Duodenal mucosa (tissue), 2 donors: ENCODE data around the gene ATG9A.
A peak's percentile ranks its signal among the peaks of the same experiment; 100 is the strongest.
"Not testable (repeated sequence)": the region's sequence is repeated elsewhere in the genome, so short reads cannot be mapped to it uniquely, and the experiment has no call there.

ENCODE experiments used
- H3K27ac ChIP-seq: one replicate; pipeline ENCODE4 v1.7.0; 2013; ENCODE audit warnings: low read depth, low read length
- H3K27me3 ChIP-seq, 2 donors: one replicate each; pipeline ENCODE4 v1.7.0; 2013; ENCODE audit warnings: low read length in 2 of 2, control low read depth in 1 of 2; ENCODE audit not compliant: insufficient read depth in 2 of 2, control insufficient read depth in 1 of 2
- H3K36me3 ChIP-seq, 2 donors: one replicate each; pipeline ENCODE4 v1.7.0; 2013; ENCODE audit warnings: low read length in 2 of 2, control low read depth in 1 of 2; ENCODE audit not compliant: insufficient read depth in 2 of 2, control insufficient read depth in 1 of 2
- H3K4me1 ChIP-seq, 2 donors: one replicate each; pipeline ENCODE4 v1.7.0; 2013; ENCODE audit warnings: low read length in 2 of 2, control low read depth in 1 of 2; ENCODE audit not compliant: insufficient read depth in 2 of 2, control insufficient read depth in 1 of 2
- H3K4me3 ChIP-seq, 2 donors: one replicate each; pipeline ENCODE4 v1.7.0; 2013; ENCODE audit warnings: low read length in 2 of 2, low read depth in 1 of 2
- H3K9ac ChIP-seq, 2 donors: one replicate each; pipeline ENCODE4 v1.7.0; 2013; ENCODE audit warnings: low read length in 2 of 2, low read depth in 1 of 2
- H3K9me3 ChIP-seq, 2 donors: one replicate each; pipeline ENCODE4 v1.7.0; 2013; ENCODE audit warnings: low read length in 2 of 2, control low read depth in 1 of 2; ENCODE audit not compliant: control insufficient read depth in 1 of 2

ATG9A gene

DNA sequence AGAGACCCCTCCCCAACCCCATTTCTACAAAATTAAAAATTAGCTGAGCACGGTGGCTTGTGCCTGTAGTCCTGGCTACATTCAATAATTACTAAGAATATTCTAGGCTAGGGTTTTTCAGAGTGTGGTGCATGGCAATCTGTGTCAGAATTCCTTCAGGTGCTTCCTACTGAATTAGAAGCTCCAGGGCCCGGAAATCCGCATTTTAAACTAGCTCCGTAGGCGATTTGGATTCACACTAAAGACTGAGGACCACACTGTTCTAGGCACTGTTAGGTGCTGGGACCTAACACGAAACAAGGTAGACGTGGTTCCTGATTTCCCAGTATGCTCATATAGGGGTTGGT, 23.5 kb downstream of the ATG9A start:
- peak overlapping the region; percentile 94 for H3K27ac ChIP-seq
- peaks cover 0 to 25% of the 10 kb centered on the region in 2 donors for H3K36me3 ChIP-seq
- H3K4me1 ChIP-seq: peaks cover 19 to 26% of the 10 kb centered on the region in 2 donors
- no peaks in the 10 kb centered on the region for H3K27me3 ChIP-seq
- H3K9me3 ChIP-seq: no peaks in the 10 kb centered on the region
- H3K9ac ChIP-seq: peak overlapping the region; percentile 61 to 93
- H3K4me3 ChIP-seq: peak overlapping the region; percentile 75 to 85

DNA sequence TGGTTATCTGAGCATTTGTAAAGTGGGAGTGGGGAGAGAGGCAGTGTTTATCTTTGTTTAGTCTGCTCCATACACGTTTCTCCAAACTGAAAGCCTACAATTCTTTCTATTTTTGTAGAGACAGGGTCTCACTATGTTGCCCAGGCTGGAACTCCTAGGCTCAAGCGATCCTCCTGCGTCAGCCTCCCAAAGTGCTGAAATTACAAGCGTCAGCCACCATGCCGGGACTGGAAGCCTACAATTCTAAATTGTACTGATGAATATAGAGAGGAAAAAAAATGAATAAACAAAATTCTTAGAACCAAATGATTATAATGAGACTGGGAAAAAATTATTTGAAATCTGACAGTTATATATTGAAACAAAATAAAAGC, 24.3 kb downstream of the ATG9A start:
- Histone ChIP-seq H3K27me3 (no peaks in the 10 kb centered on the region), H3K9ac (no peak overlapping the region), H3K4me3 (no peak overlapping the region), H3K36me3 (peaks cover 0 to 19% of the 10 kb centered on the region in 2 donors), H3K27ac (no peak overlapping the region), H3K4me1 (peaks cover 19 to 26% of the 10 kb centered on the region in 2 donors), H3K9me3 (no peaks in the 10 kb centered on the region)

GRCh38 chr2:219204425-219205164, 24.8 kb downstream of the ATG9A start:
- no peaks in the 10 kb centered on the region for H3K9me3 ChIP-seq
- H3K4me3 ChIP-seq: no peak overlapping the region
- no peak overlapping the region for H3K9ac ChIP-seq
- H3K36me3 ChIP-seq: peaks cover 0 to 16% of the 10 kb centered on the region in 2 donors
- H3K27me3 ChIP-seq: no peaks in the 10 kb centered on the region
- peaks cover 19 to 26% of the 10 kb centered on the region in 2 donors for H3K4me1 ChIP-seq
- H3K27ac ChIP-seq: no peak overlapping the region

- not testable (repeated sequence) for H3K4me1 ChIP-seq, H3K9ac ChIP-seq, H3K4me3 ChIP-seq, H3K9me3 ChIP-seq, H3K27me3 ChIP-seq, H3K27ac ChIP-seq, H3K36me3 ChIP-seq
Observed at GRCh38 chr2:219201331-219201730, 28.1 kb downstream of the ATG9A start.

- not testable (repeated sequence) for H3K4me1 ChIP-seq, H3K9ac ChIP-seq, H3K27ac ChIP-seq, H3K36me3 ChIP-seq, H3K9me3 ChIP-seq, H3K27me3 ChIP-seq, H3K4me3 ChIP-seq
Observed at GRCh38 chr2:219200502-219201326, 28.7 kb downstream of the ATG9A start.

- Histone ChIP-seq H3K4me1 (no peaks in the 10 kb centered on the region), H3K27me3 (no peaks in the 10 kb centered on the region), H3K36me3 (no peaks in the 10 kb centered on the region), H3K9me3 (no peaks in the 10 kb centered on the region), H3K9ac (no peak overlapping the region), H3K4me3 (no peak overlapping the region), H3K27ac (no peak overlapping the region)
Observed at GRCh38 chr2:219199470-219200211, 29.8 kb downstream of the ATG9A start.

DNA sequence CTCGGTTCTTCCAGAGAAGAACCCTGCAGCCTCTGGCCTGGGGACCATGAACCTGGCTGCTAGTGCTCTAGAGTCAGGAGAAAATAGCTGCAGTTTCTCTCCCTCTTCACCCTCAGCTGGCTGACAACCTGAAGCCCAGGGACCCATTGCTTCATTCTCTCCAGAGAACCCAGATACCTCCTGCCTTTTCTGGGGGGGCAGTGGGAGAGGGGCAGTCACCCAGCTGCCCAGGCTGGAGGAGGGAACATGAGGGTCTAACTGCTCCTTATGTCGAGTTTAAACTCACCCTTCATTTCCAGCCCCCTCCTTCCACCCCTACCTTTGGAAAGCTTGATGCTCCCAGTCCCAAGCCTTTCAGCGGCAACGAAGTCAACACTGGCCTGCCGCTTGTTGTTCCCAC, 30.5 kb downstream of the ATG9A start:
- H3K27ac ChIP-seq: no peak overlapping the region
- no peaks in the 10 kb centered on the region for H3K9me3 ChIP-seq
- no peak overlapping the region for H3K4me3 ChIP-seq
- no peaks in the 10 kb centered on the region for H3K36me3 ChIP-seq
- H3K27me3 ChIP-seq: no peaks in the 10 kb centered on the region
- H3K4me1 ChIP-seq: no peaks in the 10 kb centered on the region
- H3K9ac ChIP-seq: no peak overlapping the region

- H3K9me3 ChIP-seq: no peaks in the 10 kb centered on the region
- H3K4me1 ChIP-seq: no peaks in the 10 kb centered on the region
- H3K4me3 ChIP-seq: no peak overlapping the region
- no peak overlapping the region for H3K9ac ChIP-seq
- H3K36me3 ChIP-seq: no peaks in the 10 kb centered on the region
- no peaks in the 10 kb centered on the region for H3K27me3 ChIP-seq
- no peak overlapping the region for H3K27ac ChIP-seq
Observed at GRCh38 chr2:219197388-219197787, 32.0 kb downstream of the ATG9A start.

DNA sequence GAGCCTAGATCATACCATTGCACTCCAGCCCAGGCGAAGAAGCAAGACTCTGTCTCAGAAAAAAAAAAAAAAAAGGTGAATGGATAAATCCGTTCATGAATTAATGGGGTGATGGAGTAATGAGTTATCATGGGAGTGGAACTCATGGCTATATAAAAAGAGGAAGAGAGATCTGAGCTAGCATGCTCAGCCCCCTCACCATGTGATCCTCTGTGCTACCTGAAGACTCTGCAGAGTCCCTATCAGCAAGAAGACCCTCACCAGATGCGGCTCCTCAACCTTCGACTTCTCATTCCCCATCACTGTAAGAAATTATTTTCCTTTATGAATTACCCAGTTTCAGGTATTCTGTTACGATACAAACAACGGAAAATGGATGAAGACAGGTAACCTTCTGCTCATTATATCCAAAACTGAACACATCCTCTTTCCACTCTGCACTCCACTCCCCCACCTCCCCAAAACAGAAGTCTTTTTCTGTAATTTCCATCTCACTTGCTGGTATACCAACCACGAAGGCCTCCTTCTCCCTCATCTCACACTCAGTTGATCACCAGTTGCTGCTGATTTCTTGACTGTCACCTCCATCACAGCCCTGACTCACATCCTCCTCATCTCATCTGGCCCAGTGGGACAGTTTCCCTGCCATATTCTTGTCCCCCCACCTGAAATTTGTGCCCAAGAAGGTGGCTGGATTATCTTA, 42.5 kb downstream of the ATG9A start:
- Histone ChIP-seq H3K9me3 (no peaks in the 10 kb centered on the region), H3K27me3 (no peaks in the 10 kb centered on the region), H3K27ac (no peak overlapping the region), H3K9ac (no peak overlapping the region), H3K4me3 (no peak overlapping the region), H3K4me1 (no peaks in the 10 kb centered on the region), H3K36me3 (peaks cover 26 to 27% of the 10 kb centered on the region in 2 donors)
